Superior temporal gyrus (tissue), 1 donor: ENCODE results near the gene CCDC154.
A peak's percentile ranks its signal among the peaks of the same experiment; 100 is the strongest.
"Not testable (repeated sequence)": the region's sequence is repeated elsewhere in the genome, so short reads cannot be mapped to it uniquely, and the experiment has no call there.

Experiments used
- DNase-seq: peaks from one replicate; pipeline ENCODE4 v3.0.0-alpha.2; 2016; ENCODE audit errors: extremely low spot score

CCDC154 gene

GRCh38 chr16:1474082-1474795, 29.9 kb upstream of the CCDC154 start:
- no peak for DNase-seq

GRCh38 chr16:1472974-1473373, 28.6 kb upstream of the CCDC154 start:
- no peak for DNase-seq

GRCh38 chr16:1471569-1472194, 27.3 kb upstream of the CCDC154 start:
- DNase-seq = no peak

DNA sequence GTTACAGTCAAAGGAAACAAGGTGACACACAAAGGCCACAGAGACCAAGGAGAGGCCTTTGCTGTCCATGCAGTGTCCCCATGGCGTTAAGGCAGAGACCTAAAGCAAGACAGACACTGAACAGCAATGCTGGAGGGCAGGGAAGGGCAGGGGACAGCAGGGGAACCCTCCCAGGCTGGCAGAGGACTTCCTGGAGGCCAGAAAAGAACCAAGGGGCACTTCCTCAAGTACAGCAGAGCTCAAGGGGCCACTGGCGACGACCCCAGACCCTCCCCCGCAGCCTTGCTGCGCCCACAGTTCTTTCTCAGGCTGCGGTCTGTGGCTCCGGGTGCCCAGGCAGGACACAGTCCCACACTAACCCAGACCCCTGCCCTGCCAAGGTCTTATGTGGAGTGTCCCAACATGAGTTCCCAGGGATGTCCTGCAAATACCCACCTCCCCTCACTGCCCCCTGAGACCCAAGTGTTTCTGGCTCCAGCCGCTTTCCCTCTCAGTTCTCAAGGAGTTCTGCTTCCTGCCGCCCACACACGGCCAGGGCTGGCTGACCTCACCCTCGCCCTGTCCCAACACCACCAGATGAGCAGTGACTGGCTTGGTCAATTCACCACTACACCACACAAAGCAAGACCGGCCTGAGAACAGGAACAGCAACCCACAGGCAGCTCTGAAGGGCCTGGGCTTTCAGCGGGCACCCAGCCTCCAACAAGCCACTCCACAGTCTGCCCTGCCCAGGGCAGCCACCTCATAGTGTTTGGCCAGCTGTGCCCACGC, 26.3 kb upstream of the CCDC154 start:
- DNase-seq = no peak

GRCh38 chr16:1469693-1470201, 25.4 kb upstream of the CCDC154 start:
- DNase-seq = no peak

- not testable (repeated sequence) for DNase-seq
Measured at GRCh38 chr16:1469141-1469540, 24.8 kb upstream of the CCDC154 start.

DNA sequence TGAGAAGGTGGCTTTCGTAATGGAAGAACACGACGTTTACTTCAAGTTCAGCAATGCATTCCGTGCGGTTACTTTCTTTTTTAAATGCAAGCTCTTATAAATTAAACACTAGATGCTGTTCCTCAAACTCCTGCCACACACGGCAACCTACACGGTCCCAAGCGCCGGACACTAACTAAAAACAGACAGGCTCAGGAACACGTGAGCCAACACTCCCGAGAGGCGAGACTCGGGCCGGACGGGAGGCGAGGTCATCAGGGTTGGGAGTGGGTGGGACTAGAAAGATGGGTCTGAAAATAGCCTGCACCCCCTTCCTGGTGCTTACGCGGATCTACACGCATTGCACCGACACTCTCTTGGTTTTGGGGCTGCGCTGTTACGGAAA, 24.1 kb upstream of the CCDC154 start:
- no peak for DNase-seq

GRCh38 chr16:1466968-1467521, 22.7 kb upstream of the CCDC154 start:
- DNase-seq = no peak

DNA sequence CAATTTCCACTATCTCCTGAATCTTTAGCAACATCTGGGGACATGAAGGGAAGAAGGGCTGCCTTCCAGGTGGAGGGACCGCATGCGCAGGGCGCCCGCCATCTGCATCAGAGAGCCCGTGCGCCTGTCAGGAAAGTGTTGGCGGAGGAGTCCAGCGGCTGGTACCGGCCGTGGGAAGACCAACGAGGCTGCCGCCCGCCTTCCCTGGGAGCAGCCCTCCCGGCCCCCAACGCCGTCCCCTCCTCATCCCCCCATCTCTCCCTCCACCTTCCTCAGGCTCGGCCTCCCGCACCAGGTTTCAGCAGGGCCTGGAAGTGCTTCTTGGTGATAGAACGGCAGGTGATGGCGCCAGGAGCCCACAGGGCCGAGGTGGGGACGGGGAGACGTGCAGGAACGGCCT, 21.7 kb upstream of the CCDC154 start:
- DNase-seq = no peak

- no peak for DNase-seq
Measured at GRCh38 chr16:1465567-1465915, 21.2 kb upstream of the CCDC154 start.

DNA sequence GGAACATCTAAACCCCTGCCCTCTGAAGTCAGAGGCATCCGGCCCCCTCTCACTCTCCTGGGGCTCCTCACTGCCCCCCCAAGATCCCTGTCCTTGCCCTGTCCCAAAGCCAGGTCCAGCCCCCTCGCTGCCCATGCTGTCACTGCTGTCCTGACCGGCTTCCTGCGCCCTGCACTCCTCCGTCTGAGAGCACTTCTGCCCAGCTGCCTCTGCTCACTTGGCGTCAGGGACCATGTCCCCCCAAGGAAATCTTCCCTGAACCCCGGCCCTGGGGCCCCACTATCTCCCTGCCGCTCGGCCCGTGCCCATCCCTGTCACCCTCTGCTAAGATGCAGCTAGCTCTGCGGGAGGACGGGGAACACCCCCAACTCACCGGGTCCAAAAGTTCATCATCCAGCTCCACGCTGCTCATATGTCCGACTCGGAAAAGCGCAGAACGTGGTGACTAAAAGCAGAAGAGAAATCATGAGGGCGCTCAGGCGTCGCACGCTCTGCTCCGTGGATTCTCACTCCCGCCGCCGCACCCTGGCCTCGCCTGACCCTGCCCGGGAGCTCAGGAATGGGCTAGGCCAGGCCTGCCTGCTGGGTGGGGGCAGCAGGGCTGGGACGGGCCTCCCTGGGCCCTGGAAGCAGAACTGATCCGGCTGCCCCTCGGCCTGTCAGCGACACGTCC, 20.7 kb upstream of the CCDC154 start:
- no peak for DNase-seq

DNA sequence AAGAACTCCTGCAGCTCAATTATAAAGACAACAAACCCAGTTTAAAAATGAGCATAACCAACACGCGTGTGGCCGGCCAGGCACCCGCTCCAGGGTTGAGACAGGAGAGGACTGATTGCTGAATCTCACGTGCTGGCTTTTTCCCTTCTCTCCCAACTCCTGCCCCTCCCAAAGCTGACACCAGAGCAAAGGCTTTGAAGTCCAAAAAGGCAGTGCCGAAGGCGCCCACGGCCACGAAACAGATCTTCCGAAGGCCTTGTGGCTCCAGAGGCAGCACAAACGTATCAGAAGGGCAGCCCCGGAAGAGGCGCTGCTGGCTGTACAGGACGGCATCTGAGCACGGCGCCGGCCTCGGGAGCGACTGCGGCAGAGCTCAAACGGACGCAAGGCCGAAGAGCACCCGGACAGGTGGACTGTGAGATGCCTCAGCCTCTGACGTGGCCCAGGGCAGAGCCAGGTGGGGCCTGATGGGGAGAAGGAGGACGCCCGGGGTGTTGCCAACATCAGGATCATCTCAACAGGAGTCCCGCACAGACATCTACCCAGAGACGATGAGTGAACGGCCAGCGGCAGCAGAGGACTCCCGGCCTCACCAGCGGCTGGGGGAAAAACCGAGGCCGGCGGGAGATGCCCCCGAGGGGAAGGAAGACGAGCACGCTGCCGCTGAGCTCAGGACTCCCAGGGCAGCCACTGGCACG, 20.0 kb upstream of the CCDC154 start:
- no peak for DNase-seq

- no peak for DNase-seq
Measured at GRCh38 chr16:1461146-1461545, 16.8 kb upstream of the CCDC154 start.

- no peak for DNase-seq
Measured at GRCh38 chr16:1460602-1461138, 16.3 kb upstream of the CCDC154 start.

DNA sequence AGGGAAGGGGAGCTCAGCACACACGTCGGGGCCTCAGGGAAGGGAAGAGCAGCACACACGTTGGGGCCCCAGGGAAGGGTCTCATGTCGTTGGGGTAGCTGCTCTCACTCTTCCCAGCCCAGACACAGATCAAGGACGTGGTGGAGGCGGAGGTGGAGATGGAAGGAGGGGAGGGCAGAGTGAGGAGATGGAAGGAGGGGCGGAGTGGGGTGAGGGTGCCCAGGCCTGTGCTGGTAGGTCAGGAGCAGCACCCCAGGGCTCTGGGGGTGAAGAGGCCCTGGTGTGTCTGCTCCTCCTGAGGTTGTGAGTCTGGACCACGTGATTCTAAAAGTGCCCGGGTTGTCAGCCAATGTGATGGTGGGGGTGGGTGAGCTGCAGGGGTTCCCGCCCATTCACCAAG, 15.6 kb upstream of the CCDC154 start:
- no peak for DNase-seq

DNA sequence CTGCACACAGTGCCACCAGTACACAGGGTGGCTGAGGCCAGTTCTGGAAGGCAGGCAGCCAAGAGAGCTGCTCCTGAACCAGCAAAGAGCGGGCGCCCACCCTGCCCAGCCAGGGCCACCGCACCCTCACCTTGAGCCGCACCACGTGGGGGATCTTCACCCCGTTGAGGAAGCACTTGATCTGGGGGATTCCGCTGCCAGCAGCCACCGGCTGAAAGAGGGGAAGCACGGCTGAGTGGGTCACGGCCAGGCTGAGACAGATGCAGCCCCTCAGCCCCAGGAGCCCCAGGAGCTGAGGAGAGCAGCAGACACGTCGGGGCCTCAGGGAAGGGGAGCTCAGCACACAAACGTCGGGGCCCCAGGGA, 14.6 kb upstream of the CCDC154 start:
- no peak for DNase-seq

- DNase-seq = peak; percentile 10
Measured at GRCh38 chr16:1458336-1458976, 14.1 kb upstream of the CCDC154 start.

DNA sequence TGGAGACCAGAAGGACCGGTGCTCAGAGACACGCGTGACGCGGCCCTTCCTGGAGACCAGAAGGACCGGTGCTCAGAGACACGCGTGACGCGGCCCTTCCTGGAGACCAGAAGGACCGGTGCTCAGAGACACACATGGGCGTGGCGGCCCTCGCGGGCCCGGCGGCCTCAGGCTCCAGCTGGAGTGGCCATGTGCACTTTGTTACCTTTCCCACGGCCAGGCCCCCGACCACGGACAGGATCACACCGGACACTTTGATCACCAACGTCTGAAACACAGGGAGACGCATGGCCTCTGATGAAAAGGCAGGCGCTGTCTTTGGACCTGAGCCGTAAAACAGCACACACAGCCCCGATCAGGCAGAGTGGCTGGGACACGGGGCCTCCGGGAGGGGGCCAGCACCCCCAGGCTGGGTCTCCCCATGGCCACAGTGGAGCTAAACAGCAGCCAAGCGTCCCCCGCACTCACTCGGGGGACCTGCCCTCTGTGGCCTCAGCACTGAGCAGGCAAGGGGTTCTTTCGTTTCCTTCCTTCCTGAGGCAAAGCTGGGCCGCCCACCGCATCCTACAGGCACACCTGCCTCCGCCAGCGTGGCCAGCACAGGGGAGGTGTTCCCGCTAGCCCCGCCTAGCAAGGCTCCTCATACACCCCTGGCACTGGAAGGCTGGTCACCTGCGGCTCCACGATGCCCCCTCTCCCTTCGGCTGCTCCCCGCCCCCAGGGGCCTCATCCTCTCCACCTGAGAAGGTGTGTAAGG, 13.3 kb upstream of the CCDC154 start:
- no peak for DNase-seq

GRCh38 chr16:1456951-1457350, 12.6 kb upstream of the CCDC154 start:
- DNase-seq = no peak
